HCT116 (cell line): ENCODE measurements around the gene ANKS1A. TPM values are rescaled to one million over a fixed set of nuclear protein-coding genes. Genes with fewer than 3 reads are reported as not detected.

ENCODE experiments used
- ATAC-seq: fragments of 200-7000 bp; cut with Tn5 transposase; 2 replicates; pipeline ENCODE4 v1.9.1; 2020; ENCODE audit warnings: mild to moderate bottlenecking, moderate library complexity
- BruUV-seq: library from RNA; stranded (reverse); fragments of 400-500 nt; replicated peaks from 2 replicates; lab custom pipeline; 2021; lab: Mats Ljungman, UMichigan
- CTCF ChIA-PET: fragments of 300-600 bp; sonication (Branson Sonifier 250); formaldehyde crosslinking; loops from one replicate; lab custom pipeline; 2021; ENCODE audit warnings: antibody characterized with exemption; lab: Charles Lee
- POLR2A ChIA-PET: fragments of 300-600, 350-600 bp; sonication (Branson Sonifier 250); formaldehyde crosslinking; loops from one replicate; lab custom pipeline; 2021; ENCODE audit warnings: antibody characterized with exemption; lab: Charles Lee
- RAD21 ChIA-PET, 2 experiments: fragments of 300-600 bp; sonication (Branson Sonifier 250); formaldehyde crosslinking; loops; one replicate each; lab custom pipeline; 2023; ENCODE audit warnings: low total read pairs in 2 of 2; ENCODE audit not compliant: uncharacterized antibody in 2 of 2, unreplicated experiment in 2 of 2, low non-redundant PET in 1 of 2; lab: Charles Lee
- DNase-seq: peaks from one replicate; pipeline ENCODE4 v3.0.0-alpha.2; 2010; ENCODE audit warnings: low read depth, low spot score
- H2AFZ ChIP-seq: fragments of 200-600 bp; shearing (Covaris generic), sonication (generic); 2 replicates; pipeline ENCODE4 v1.6.1; 2017; ENCODE audit warnings: low read depth, mixed run types, mixed read lengths, antibody characterized with exemption, low read length; ENCODE audit not compliant: poor library complexity, severe bottlenecking
- H3K27ac ChIP-seq: 2 replicates; pipeline ENCODE4 v1.5.1; 2012; ENCODE audit warnings: low read depth, low read length
- H3K27me3 ChIP-seq: fragments of 200-600 bp; sonication (generic); 2 replicates; pipeline ENCODE4 v1.6.1; 2016; ENCODE audit warnings: mixed run types, low read length, mixed read lengths; ENCODE audit not compliant: insufficient read depth
- H3K36me3 ChIP-seq, 2 experiments: fragments of 200-500 bp in 1 of 2; fragments of 200-600 bp in 1 of 2; sonication (Bioruptor generic) in 1 of 2; sonication (generic) in 1 of 2; 2 replicates each; pipeline versions ENCODE4 v1.5.1 to v1.6.1; 2014 to 2016; ENCODE audit warnings: low read length in 2 of 2, inconsistent platforms in 1 of 2, mixed read lengths in 1 of 2, mixed run types in 1 of 2; ENCODE audit not compliant: insufficient read depth in 2 of 2, control insufficient read depth in 1 of 2
- H3K4me1 ChIP-seq, 2 experiments: fragments of 200-600 bp in 1 of 2; sonication (generic) in 1 of 2; 2 replicates each; pipeline versions ENCODE4 v1.5.1 to v1.6.1; 2012 to 2017; ENCODE audit warnings: low read length in 2 of 2, inconsistent platforms in 1 of 2, mild to moderate bottlenecking in 1 of 2, mixed read lengths in 1 of 2, mixed run types in 1 of 2, moderate library complexity in 1 of 2; ENCODE audit not compliant: insufficient read depth in 2 of 2, control insufficient read depth in 1 of 2
- H3K4me2 ChIP-seq: fragments of 200-600 bp; sonication (generic); 2 replicates; pipeline ENCODE4 v1.6.1; 2017; ENCODE audit warnings: mixed run types, low read length, mixed read lengths
- H3K4me3 ChIP-seq, 2 experiments: fragments of 200-600 bp in 1 of 2; sonication (generic) in 1 of 2; replicated peaks in 1 of 2; 2 replicates each; pipeline ENCODE4 v1.5.1; 2011 to 2016; ENCODE audit warnings: low read length in 2 of 2, control low read depth in 1 of 2, low read depth in 1 of 2, mild to moderate bottlenecking in 1 of 2, mixed read lengths in 1 of 2, mixed run types in 1 of 2
- H3K79me2 ChIP-seq: fragments of 200-600 bp; sonication (generic); 2 replicates; pipeline ENCODE4 v1.6.1; 2017; ENCODE audit warnings: mild to moderate bottlenecking, mixed run types, low read length, moderate library complexity, mixed read lengths; ENCODE audit not compliant: insufficient read depth
- H3K9ac ChIP-seq: fragments of 200-600 bp; sonication (generic); 2 replicates; pipeline ENCODE4 v1.6.1; 2016; ENCODE audit warnings: low read length, mixed read lengths
- H3K9me2 ChIP-seq: fragments of 200-600 bp; sonication (generic), shearing (Covaris generic); 2 replicates; pipeline ENCODE4 v1.6.1; 2017; ENCODE audit warnings: mixed run types, mild to moderate bottlenecking, moderate library complexity; ENCODE audit not compliant: insufficient read depth
- H3K9me3 ChIP-seq, 2 experiments: fragments of 200-500 bp in 1 of 2; fragments of 200-600 bp in 1 of 2; sonication (Bioruptor generic) in 1 of 2; sonication (generic) in 1 of 2; 2 replicates each; pipeline ENCODE4 v1.6.1; 2014 to 2017; ENCODE audit warnings: low read length in 2 of 2, mixed read lengths in 2 of 2, inconsistent platforms in 1 of 2, low read depth in 1 of 2, mild to moderate bottlenecking in 1 of 2, mixed run types in 1 of 2, moderate library complexity in 1 of 2; ENCODE audit not compliant: control insufficient read depth in 1 of 2, insufficient read depth in 1 of 2
- H4K20me1 ChIP-seq: fragments of 200-600 bp; sonication (generic), shearing (Covaris generic); 2 replicates; pipeline ENCODE4 v1.6.1; 2017; ENCODE audit warnings: mixed run types, mild to moderate bottlenecking, moderate library complexity; ENCODE audit not compliant: insufficient read depth
- CBX3 ChIP-seq: IDR thresholded peaks from 2 replicates; pipeline ENCODE4 v1.6.1; 2012; ENCODE audit warnings: low read depth
- CEBPB ChIP-seq: IDR thresholded peaks from 2 replicates; pipeline ENCODE4 v1.6.1; 2012; ENCODE audit warnings: low read depth
- CTCF ChIP-seq, 3 experiments: fragments of 200-600 bp in 1 of 3; sonication (generic) in 1 of 3; IDR thresholded peaks in 2 of 3; conservative IDR thresholded peaks in 1 of 3; 2 replicates each; pipeline ENCODE4 v1.5.1; 2012 to 2017; ENCODE audit warnings: low read depth in 2 of 3, low read length in 2 of 3, antibody characterized with exemption in 1 of 3, borderline replicate concordance in 1 of 3, control low read depth in 1 of 3, mild to moderate bottlenecking in 1 of 3, mixed read lengths in 1 of 3, mixed run types in 1 of 3, moderate library complexity in 1 of 3; ENCODE audit not compliant: insufficient read depth in 1 of 3
- JUND ChIP-seq: IDR thresholded peaks from 2 replicates; pipeline ENCODE4 v1.6.1; 2012
- POLR2AphosphoS5 ChIP-seq: IDR thresholded peaks from 2 replicates; pipeline ENCODE4 v1.6.1; 2011; ENCODE audit warnings: mild to moderate bottlenecking, low read depth, low read length, moderate library complexity
- RAD21 ChIP-seq: IDR thresholded peaks from 2 replicates; pipeline ENCODE4 v1.6.1; 2012; ENCODE audit warnings: low read depth, mild to moderate bottlenecking
- SP1 ChIP-seq: IDR thresholded peaks from 2 replicates; pipeline ENCODE4 v1.6.1; 2012; ENCODE audit warnings: low read depth
- YY1 ChIP-seq: IDR thresholded peaks from 2 replicates; pipeline ENCODE4 v1.6.1; 2011; ENCODE audit warnings: low read length, low read depth, moderate library complexity, mild to moderate bottlenecking; ENCODE audit not compliant: insufficient replicate concordance; ENCODE audit errors: extremely low read depth
- ZBTB33 ChIP-seq: IDR thresholded peaks from 2 replicates; pipeline ENCODE4 v1.6.1; 2011; ENCODE audit warnings: mild to moderate bottlenecking, low read length, moderate library complexity; ENCODE audit not compliant: insufficient replicate concordance; ENCODE audit errors: extremely low read depth
- ZNF274 ChIP-seq: fragments of 200-500 bp; sonication (Bioruptor generic); IDR thresholded peaks from 2 replicates; pipeline ENCODE4 v1.6.1; 2014; ENCODE audit warnings: mild to moderate bottlenecking, low read depth, low read length, inconsistent platforms
- intact Hi-C: fragments of 100-400 bp; cut with micrococcal nuclease; formaldehyde crosslinking; loops from 2 replicates; pipeline ENCODE4 v1.10.0; 2022
- total RNA-seq: library from RNA; stranded (reverse); gene quantifications from one replicate; pipeline ENCODE4 v1.2.1, GENCODE V29; 2021; ENCODE audit not compliant: unreplicated experiment
- TF ChIP-seq, protein P1 (sequence below): IDR thresholded peaks from 2 replicates; pipeline ENCODE4 v1.6.1; 2012

The ANKS1A gene
- total RNA-seq, 1 experiment from 2014 or later = 20.6 TPM

- no peak overlapping the region for H3K4me3 ChIP-seq
- peaks cover 7% of the 10 kb centered on the region for H3K79me2 ChIP-seq
- no peak overlapping the region for H3K4me2 ChIP-seq
- H3K36me3 ChIP-seq = no peaks in the 10 kb centered on the region
- ChIA-PET POLR2A (no interaction called here), CTCF (no interaction called here), RAD21 (no interaction called here)
- peaks cover 0 to 22% of the 10 kb centered on the region in 2 experiments; a peak in 2 of 4 replicates for H3K4me1 ChIP-seq
- H3K9me2 ChIP-seq = no peaks in the 10 kb centered on the region
- no peaks in the 10 kb centered on the region for H3K9me3 ChIP-seq
- no peak overlapping the region for H3K27ac ChIP-seq
- H3K9ac ChIP-seq = no peak overlapping the region
- no peak overlapping the region for H2AFZ ChIP-seq
- DNase-seq (no peak), ATAC-seq (no peak)
- TF ChIP-seq CTCF (IDR thresholded peaks at IDR 0.05 in 2 of 3, conservative IDR thresholded peaks at IDR 0.05 in 1 of 3; ENCODE audit: borderline replicate concordance in 1 of 3, insufficient read depth in 1 of 3, low read depth in 2 of 3, low read length in 2 of 3) (no peak), YY1 (no peak), SP1 (no peak), RAD21 (no peak), POLR2AphosphoS5 (no peak), CBX3 (no peak), JUND (no peak), ZNF274 (no peak), ZBTB33 (no peak), CEBPB (no peak)
- TF ChIP-seq, protein P1, sequence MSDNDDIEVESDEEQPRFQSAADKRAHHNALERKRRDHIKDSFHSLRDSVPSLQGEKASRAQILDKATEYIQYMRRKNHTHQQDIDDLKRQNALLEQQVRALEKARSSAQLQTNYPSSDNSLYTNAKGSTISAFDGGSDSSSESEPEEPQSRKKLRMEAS = no peak
- no peaks in the 10 kb centered on the region for H3K27me3 ChIP-seq
- intact Hi-C loops = no loop called here
- H4K20me1 ChIP-seq = no peaks in the 10 kb centered on the region; the same call in 1 of the 2 replicates
- no TSS peak for BruUV-seq
These were observed 36.0 kb downstream of the ANKS1A start for GRCh38 chr6:34924831-34925625.
